GM12801 (cell line): ENCODE measurements around the gene AGFG1.

ENCODE experiments used
- CTCF ChIP-seq: IDR thresholded peaks from one replicate; pipeline ENCODE4 v1.5.1; 2011; ENCODE audit warnings: control low read depth; ENCODE audit not compliant: insufficient read length; ENCODE audit errors: extremely low read depth

The AGFG1 gene

GRCh38 chr2:227524665-227525064 is 52.7 kb downstream of the AGFG1 start:
- no peak for TF ChIP-seq CTCF

- no peak for TF ChIP-seq CTCF
Measured at GRCh38 chr2:227527351-227527750, 55.4 kb downstream of the AGFG1 start.

- TF ChIP-seq CTCF: no peak
Measured at GRCh38 chr2:227528803-227529202, 56.8 kb downstream of the AGFG1 start.

- TF ChIP-seq CTCF: no peak
Measured at GRCh38 chr2:227529871-227530270, 57.9 kb downstream of the AGFG1 start.

GRCh38 chr2:227534714-227535113 is 62.8 kb downstream of the AGFG1 start:
- no peak for TF ChIP-seq CTCF

- no peak for TF ChIP-seq CTCF
Measured at GRCh38 chr2:227536445-227536844, 64.5 kb downstream of the AGFG1 start.

- no peak for TF ChIP-seq CTCF
Measured at GRCh38 chr2:227539465-227539956, 67.6 kb downstream of the AGFG1 start.

- TF ChIP-seq CTCF: no peak
Measured at GRCh38 chr2:227545990-227546389, 74.0 kb downstream of the AGFG1 start.
